HEK293T (cell line): ENCODE measurements around the gene EFCAB6.

Experiments
- CTCF ChIA-PET: fragments of 350-600 bp; formaldehyde crosslinking; extraction: SDS; loops from one replicate; lab custom pipeline; 2021; ENCODE audit warnings: antibody characterized with exemption, inconsistent platforms; lab: Yijun Ruan, JAX
- POLR2A ChIA-PET: fragments of 350-600 bp; formaldehyde crosslinking; extraction: SDS; loops from one replicate; lab custom pipeline; 2020; ENCODE audit warnings: antibody characterized with exemption, inconsistent platforms; lab: Yijun Ruan, JAX
- DNase-seq: peaks from one replicate; pipeline ENCODE4 v3.0.0; 2012; ENCODE audit warnings: mixed read lengths; ENCODE audit errors: extremely low spot score
- ARNT ChIP-seq: fragments of 450-650 bp; IDR thresholded peaks from 2 replicates; pipeline ENCODE4 v1.6.1; 2017; ENCODE audit warnings: mild to moderate bottlenecking
- BHLHE40 ChIP-seq: fragments of 450-650 bp; IDR thresholded peaks from 2 replicates; pipeline ENCODE4 v1.6.1; 2016; ENCODE audit warnings: mild to moderate bottlenecking, moderate library complexity, borderline replicate concordance
- CTBP1 ChIP-seq: fragments of 450-650 bp; IDR thresholded peaks from 2 replicates; pipeline ENCODE4 v1.6.1; 2016; ENCODE audit warnings: borderline replicate concordance
- ELF4 ChIP-seq: fragments of 450-650 bp; IDR thresholded peaks from 2 replicates; pipeline ENCODE4 v1.6.1; 2017; ENCODE audit warnings: antibody characterized with exemption
- FOXA1 ChIP-seq: fragments of 450-650 bp; IDR thresholded peaks from 2 replicates; pipeline ENCODE4 v1.6.1; 2016; ENCODE audit warnings: mild to moderate bottlenecking
- FOXK2 ChIP-seq: fragments of 450-650 bp; IDR thresholded peaks from 2 replicates; pipeline ENCODE4 v1.6.1; 2016; ENCODE audit warnings: mild to moderate bottlenecking
- FOXM1 ChIP-seq: fragments of 450-650 bp; IDR thresholded peaks from 2 replicates; pipeline ENCODE4 v1.6.1; 2017; ENCODE audit warnings: mild to moderate bottlenecking, borderline replicate concordance
- HDGF ChIP-seq: fragments of 450-650 bp; IDR thresholded peaks from 2 replicates; pipeline ENCODE4 v1.6.1; 2017; ENCODE audit warnings: antibody characterized with exemption, borderline replicate concordance
- L3MBTL2 ChIP-seq: fragments of 450-650 bp; conservative IDR thresholded peaks from 2 replicates; pipeline ENCODE4 v1.6.1; 2016; ENCODE audit warnings: mild to moderate bottlenecking
- LEF1 ChIP-seq: fragments of 450-650 bp; IDR thresholded peaks from 2 replicates; pipeline ENCODE4 v1.6.1; 2017; ENCODE audit warnings: mild to moderate bottlenecking, borderline replicate concordance
- NFRKB ChIP-seq: fragments of 450-650 bp; IDR thresholded peaks from 2 replicates; pipeline ENCODE4 v1.6.1; 2016; ENCODE audit warnings: mild to moderate bottlenecking, moderate library complexity
- PKNOX1 ChIP-seq: fragments of 450-650 bp; IDR thresholded peaks from 2 replicates; pipeline ENCODE4 v1.6.1; 2016
- SP1 ChIP-seq: fragments of 450-650 bp; IDR thresholded peaks from 2 replicates; pipeline ENCODE4 v1.6.1; 2017
- SUZ12 ChIP-seq: fragments of 450-650 bp; IDR thresholded peaks from 2 replicates; pipeline ENCODE4 v1.6.1; 2016; ENCODE audit warnings: mild to moderate bottlenecking
- TARDBP ChIP-seq: fragments of 450-650 bp; IDR thresholded peaks from 2 replicates; pipeline ENCODE4 v1.6.1; 2016
- ZNF384 ChIP-seq: fragments of 450-650 bp; IDR thresholded peaks from 2 replicates; pipeline ENCODE4 v1.6.1; 2016

EFCAB6 gene

GRCh38 chr22:43654271-43654670 is 157.8 kb downstream of the EFCAB6 start:
- no peak for DNase-seq
- no peak for TF ChIP-seq SP1
- TF ChIP-seq LEF1: no peak
- no peak for TF ChIP-seq PKNOX1
- TF ChIP-seq ELF4: no peak
- TF ChIP-seq L3MBTL2: no peak
- TF ChIP-seq FOXM1: no peak
- no peak for TF ChIP-seq FOXA1
- TF ChIP-seq ZNF384: no peak
- TF ChIP-seq BHLHE40: no peak
- no peak for TF ChIP-seq TARDBP
- no peak for TF ChIP-seq FOXK2
- TF ChIP-seq SUZ12: no peak
- TF ChIP-seq ARNT: no peak
- TF ChIP-seq CTBP1: no peak
- TF ChIP-seq HDGF: no peak
- TF ChIP-seq NFRKB: no peak
- CTCF ChIA-PET: no interaction called here
- POLR2A ChIA-PET: no interaction called here

GRCh38 chr22:43652845-43653244 is 159.3 kb downstream of the EFCAB6 start:
- DNase-seq: no peak
- CTCF ChIA-PET: no interaction called here
- no peak for TF ChIP-seq FOXK2
- TF ChIP-seq FOXM1: no peak
- no peak for TF ChIP-seq LEF1
- no peak for TF ChIP-seq TARDBP
- no peak for TF ChIP-seq SUZ12
- TF ChIP-seq SP1: no peak
- no peak for TF ChIP-seq PKNOX1
- no peak for TF ChIP-seq HDGF
- TF ChIP-seq ARNT: no peak
- no peak for TF ChIP-seq L3MBTL2
- no peak for TF ChIP-seq BHLHE40
- TF ChIP-seq CTBP1: no peak
- no peak for TF ChIP-seq ZNF384
- TF ChIP-seq ELF4: no peak
- TF ChIP-seq FOXA1: no peak
- TF ChIP-seq NFRKB: no peak
- POLR2A ChIA-PET: no interaction called here

- POLR2A ChIA-PET: no interaction called here
- TF ChIP-seq L3MBTL2 (no peak), PKNOX1 (no peak), HDGF (no peak)
- CTCF ChIA-PET: no interaction called here
- DNase-seq: no peak
Measured at GRCh38 chr22:43643387-43643786, 168.7 kb downstream of the EFCAB6 start.

- no peak for DNase-seq
- ChIA-PET CTCF (interaction anchor here (0.6 kb wide), 1 partner anchor 133 kb away, joined by 3 read pairs; no protein-coding TSS in a partner anchor), POLR2A (no interaction called here)
- no peak for TF ChIP-seq SUZ12
- TF ChIP-seq ARNT: no peak
- no peak for TF ChIP-seq LEF1
- no peak for TF ChIP-seq FOXM1
- TF ChIP-seq HDGF: no peak
- no peak for TF ChIP-seq NFRKB
- no peak for TF ChIP-seq TARDBP
- TF ChIP-seq FOXA1: no peak
- TF ChIP-seq L3MBTL2: no peak
- TF ChIP-seq ZNF384: no peak
- TF ChIP-seq CTBP1: no peak
- TF ChIP-seq FOXK2: no peak
- no peak for TF ChIP-seq BHLHE40
- TF ChIP-seq SP1: no peak
- TF ChIP-seq ELF4: no peak
- no peak for TF ChIP-seq PKNOX1
Measured at GRCh38 chr22:43642319-43643206, 169.5 kb downstream of the EFCAB6 start.

- no peak for DNase-seq
- no peak for TF ChIP-seq NFRKB
- no peak for TF ChIP-seq ARNT
- no peak for TF ChIP-seq SP1
- TF ChIP-seq FOXM1: no peak
- no peak for TF ChIP-seq SUZ12
- TF ChIP-seq FOXA1: no peak
- TF ChIP-seq ELF4: no peak
- POLR2A ChIA-PET: no interaction called here
- CTCF ChIA-PET: no interaction called here
Measured at GRCh38 chr22:43639228-43639948, 172.7 kb downstream of the EFCAB6 start.
